GM19238 (cell line): ENCODE data around the gene USP22.

Experiments
- DNase-seq: peaks from one replicate; pipeline ENCODE4 v3.0.0; 2011; ENCODE audit warnings: low spot score; ENCODE audit not compliant: insufficient read length

Gene USP22

GRCh38 chr17:21049457-21049856 lies 6.6 kb upstream of the USP22 start:
- DNase-seq, result no peak

GRCh38 chr17:21046216-21046615 lies 3.4 kb upstream of the USP22 start:
- no peak for DNase-seq

GRCh38 chr17:21044971-21045370 lies 2.2 kb upstream of the USP22 start:
- no peak for DNase-seq

DNA sequence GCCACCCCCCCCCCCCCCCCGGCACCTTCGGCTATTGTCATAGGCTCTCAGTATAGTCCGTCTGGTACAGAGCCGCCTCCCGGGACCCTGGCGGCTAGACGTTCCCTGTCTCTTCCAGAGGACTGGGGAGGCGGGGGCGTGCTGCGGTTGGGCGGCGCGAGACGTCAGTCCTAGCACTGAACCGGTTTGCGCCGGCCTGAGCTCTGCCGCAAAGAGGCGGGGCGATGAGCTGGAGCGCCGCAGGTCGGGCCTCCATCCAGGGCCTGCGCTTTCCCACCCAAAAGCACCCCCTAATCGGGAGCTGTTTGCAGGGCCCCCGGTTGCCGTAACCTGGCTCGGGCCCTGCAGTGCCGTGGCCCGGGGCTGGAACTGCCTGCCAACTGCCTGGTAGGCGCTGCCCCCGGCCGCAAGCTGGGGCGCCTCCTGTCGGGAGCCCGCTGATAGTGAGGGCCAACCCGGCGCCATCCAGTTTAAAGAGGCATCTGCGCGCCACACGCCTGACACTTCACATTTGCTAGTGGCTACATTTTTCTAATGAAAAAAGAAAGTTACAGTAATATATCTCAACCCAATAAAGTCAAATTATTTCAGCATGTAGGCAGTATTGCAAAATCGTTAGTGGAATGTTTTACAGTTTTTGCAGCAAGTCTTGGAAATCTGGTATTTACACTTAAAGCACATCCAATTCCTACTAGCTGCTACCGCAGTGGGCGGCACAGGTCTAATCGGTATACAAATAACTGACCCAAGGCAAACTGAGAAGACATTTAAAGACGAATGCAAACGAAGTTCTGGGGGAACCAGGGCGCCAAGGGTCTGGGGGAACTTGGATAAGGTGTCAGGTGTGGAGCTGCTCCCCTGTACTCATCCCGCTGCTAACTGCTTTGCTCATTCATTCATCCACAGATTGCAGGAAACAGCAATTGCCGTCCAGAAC lies 753 bp upstream of the USP22 start:
- DNase-seq, result peak; percentile 78

GRCh38 chr17:21041741-21042457 lies 912 bp downstream of the USP22 start:
- DNase-seq, result peak; percentile 62

DNA sequence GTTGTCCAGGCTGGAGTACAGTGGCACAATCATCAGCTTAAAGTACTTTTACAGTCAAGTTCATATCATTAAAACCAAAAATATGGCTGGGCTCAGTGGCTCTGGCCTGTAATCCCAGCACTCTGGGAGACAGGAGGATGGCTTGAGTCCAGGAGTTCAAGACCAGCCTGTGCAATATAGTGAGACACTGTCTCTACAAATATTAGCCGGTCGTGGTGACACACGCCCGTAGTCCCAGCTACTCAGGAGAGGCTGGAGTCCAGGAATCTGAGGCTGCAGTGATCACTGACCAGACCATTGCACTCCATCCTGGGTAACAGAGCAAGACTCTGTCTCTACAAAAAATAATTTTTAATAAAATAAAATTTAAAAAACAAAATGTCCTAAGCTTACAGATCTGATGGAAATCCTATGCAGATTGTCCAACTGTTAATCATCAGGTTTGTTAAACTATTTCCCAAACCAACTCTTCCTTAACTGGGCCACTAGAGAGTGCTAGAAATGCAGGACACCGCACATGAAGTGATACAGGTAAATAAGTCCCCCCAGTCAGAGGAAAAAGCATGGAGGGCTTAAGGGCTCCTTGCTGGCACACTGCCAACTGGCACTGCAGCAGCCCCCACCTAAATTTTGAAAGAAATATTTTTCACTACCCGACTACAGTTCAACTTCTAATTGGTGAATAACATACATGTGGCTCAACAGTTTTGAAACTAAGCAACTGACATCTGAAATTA lies 2.8 kb downstream of the USP22 start:
- no peak for DNase-seq

GRCh38 chr17:21037117-21037803 lies 5.6 kb downstream of the USP22 start:
- DNase-seq, result no peak

- no peak for DNase-seq
Measured at GRCh38 chr17:21036361-21036881, 6.4 kb downstream of the USP22 start.

DNA sequence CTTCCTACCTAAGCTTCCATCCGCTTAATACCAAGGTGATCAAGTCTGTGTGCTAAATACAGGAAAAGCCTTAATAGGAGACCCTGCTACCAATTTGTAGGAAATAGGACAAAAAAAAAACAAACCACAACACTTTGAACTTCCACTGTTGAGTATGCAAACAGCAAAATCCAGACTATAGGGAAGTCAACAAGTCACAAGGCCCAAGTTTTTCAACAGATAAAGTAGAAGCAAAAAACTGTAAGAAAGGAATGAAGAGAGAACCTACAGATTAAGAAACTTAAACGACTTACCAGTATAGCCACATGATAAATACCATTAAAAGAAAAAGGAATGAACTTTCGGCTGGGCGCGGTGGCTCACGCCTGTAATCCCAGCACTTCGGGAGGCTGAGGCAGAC lies 7.4 kb downstream of the USP22 start:
- no peak for DNase-seq

DNA sequence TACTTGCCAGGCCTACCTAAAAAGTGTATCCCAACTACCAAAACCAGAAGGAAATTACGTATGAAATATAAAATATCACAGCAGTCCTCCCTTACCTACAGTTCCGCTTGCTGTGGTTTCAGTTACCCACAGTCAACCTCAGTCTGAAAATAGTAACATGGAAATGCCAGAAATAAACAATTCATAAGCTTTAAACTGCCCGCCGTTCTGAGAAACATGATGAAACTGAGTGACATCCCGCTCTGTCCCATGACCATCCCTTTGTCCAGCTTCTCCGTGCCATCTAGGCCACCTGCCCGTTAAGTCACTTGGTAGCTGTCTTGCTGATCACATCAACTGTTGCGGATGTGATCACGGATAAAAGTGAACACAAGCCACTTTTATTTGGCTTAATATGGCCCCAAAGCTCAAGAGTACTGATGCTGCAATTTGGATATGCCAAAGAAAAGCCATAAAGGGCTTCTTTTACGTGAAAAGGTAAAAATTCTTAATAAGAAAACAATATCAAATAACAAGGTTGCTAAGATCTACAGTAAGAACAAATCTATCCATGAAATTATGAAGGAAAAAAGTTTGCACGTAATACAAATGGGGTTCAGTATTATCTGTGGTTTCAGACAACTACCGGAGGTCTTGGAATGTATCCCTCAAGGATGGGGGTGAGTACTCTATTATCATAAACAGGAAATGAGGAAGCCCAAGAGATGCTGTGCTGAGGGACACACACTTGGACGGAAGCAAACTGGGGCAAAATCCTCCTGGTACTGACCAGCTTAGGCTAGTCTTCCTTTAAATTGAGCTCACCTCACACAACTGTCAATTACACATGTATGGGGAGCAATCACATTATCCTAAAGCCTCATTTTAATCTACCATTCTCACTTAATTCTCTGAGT lies 8.2 kb downstream of the USP22 start:
- DNase-seq, result no peak

DNA sequence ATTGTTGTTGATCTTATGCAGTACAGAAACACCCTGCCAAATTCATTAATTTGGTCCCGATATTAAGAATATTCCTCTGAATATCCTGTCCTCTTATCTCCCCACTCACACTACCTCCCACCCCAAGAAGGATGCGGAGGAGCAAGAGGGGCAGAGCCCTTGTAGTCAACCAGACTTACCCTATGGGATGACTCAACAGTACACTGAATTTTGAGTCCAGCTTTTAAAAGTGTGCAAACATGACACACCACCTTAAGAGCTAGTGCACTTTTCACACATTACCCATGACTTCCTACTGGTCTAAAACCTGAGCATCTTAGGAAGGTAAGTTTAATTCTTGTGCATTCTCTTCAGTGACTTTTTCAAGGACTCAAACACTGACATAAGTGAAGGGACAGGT lies 9.5 kb downstream of the USP22 start:
- DNase-seq, result no peak

DNA sequence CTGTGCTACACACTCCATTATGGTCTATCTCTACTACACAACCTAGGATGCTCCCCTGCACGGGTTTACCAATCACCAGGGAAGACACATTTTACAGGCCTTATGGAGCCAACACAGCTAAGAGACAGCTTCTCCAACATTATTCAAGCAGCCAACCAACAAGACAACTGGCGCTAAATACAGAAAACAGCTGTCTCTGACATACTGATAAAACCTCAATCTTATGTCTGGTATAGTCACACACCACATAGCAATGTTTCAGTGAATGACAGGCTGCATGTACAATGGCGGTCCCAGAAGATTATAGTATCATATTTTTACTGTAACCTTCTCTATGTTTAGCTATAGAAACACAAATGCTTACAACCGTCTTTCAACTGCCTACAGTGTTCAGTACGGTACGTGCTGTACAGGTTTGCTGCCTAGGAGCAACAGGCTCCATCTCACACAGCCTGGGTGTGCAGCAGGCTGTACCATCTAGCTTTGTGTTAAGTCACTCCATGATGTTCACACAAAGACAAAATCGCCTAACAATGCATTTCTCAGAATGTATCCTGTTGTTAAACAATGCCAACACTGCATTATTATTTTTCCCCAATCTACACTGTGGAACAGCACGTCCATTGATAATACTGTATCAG lies 10.9 kb downstream of the USP22 start:
- DNase-seq, result no peak

GRCh38 chr17:21030375-21030774 lies 12.4 kb downstream of the USP22 start:
- DNase-seq, result no peak

GRCh38 chr17:21029515-21029914 lies 13.3 kb downstream of the USP22 start:
- no peak for DNase-seq

DNA sequence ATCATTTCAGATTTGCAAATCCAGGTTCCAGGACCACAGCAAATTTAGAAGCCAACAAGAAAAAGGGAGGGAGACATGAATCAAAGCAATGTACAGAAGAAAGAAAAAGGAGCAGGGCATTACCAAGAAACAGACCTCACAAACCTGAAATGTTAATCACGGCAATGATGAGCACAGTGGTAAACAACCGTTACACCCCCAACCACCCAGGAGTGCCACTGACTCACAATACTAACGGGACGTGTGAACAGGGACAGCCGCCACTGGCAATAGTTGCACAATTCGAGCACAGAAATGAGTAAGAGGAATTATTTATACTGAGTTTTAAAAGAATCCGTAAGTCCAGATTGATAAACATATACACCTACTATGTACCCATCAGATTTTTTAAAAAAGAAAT lies 13.8 kb downstream of the USP22 start:
- DNase-seq, result no peak

DNA sequence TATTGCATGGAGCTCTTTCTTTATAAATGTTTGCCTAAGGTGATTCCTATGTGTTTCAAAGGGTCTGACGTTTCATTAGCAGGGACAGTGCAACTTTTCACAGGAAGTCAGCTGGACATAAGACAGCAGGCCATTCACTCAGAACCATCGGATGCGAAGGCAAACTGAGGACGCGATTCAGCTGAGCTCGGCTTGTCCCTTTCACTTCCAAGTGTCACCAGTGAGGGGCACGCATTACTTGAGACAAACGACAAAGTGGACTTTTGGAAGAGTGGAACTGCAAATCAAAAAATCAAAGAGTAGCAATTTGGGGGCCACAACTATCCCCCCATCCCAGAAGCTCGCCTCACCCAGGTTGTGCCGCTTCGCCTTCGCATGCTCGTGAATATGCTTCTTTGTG lies 14.6 kb downstream of the USP22 start:
- no peak for DNase-seq

DNA sequence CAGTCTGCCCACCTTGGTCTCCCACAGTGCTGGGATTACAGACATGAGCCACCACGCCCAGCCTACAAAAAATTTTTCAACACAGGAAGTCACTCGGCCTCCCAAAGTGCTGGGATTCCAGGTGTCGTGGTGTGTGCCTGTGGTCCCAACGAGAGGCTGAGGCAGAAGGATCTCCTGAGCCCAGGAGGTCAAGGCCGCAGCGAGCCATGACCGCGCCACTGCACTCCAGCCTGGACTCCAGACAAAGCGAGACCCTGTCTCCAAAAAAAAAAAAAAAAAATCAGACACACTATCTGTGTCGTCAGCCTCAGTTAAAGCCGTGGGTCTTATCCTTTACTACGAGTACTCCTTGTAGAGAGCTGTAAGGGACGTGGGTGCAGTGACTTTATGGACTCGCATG lies 15.8 kb downstream of the USP22 start:
- no peak for DNase-seq

GRCh38 chr17:21025451-21025850 lies 17.4 kb downstream of the USP22 start:
- DNase-seq, result no peak

GRCh38 chr17:21024024-21024423 lies 18.8 kb downstream of the USP22 start:
- DNase-seq, result no peak
